GM18909 (cell line): ENCODE measurements around the gene PRKAR1B.

ENCODE experiments used
- ATAC-seq: cut with Tn5 transposase; IDR thresholded peaks from one replicate; pipeline ENCODE4 v1.9.1; 2021; ENCODE audit warnings: mild to moderate bottlenecking; ENCODE audit not compliant: unreplicated experiment, poor library complexity

Gene PRKAR1B

GRCh38 chr7:582081-582835 is 144.8 kb downstream of the PRKAR1B start:
- ATAC-seq: no peak

GRCh38 chr7:578386-578785 is 148.7 kb downstream of the PRKAR1B start:
- no peak for ATAC-seq

- no peak for ATAC-seq
These were observed 149.2 kb downstream of the PRKAR1B start for GRCh38 chr7:577741-578370.

GRCh38 chr7:577278-577665 is 149.8 kb downstream of the PRKAR1B start:
- ATAC-seq: no peak

- ATAC-seq: no peak
These were observed 150.4 kb downstream of the PRKAR1B start for GRCh38 chr7:576524-577277.

- ATAC-seq: no peak
These were observed 151.4 kb downstream of the PRKAR1B start for GRCh38 chr7:575425-576366.

- no peak for ATAC-seq
These were observed 152.3 kb downstream of the PRKAR1B start for GRCh38 chr7:574661-575395.

GRCh38 chr7:573933-574381 is 153.1 kb downstream of the PRKAR1B start:
- no peak for ATAC-seq

GRCh38 chr7:573269-573932 is 153.7 kb downstream of the PRKAR1B start:
- no peak for ATAC-seq

- ATAC-seq: no peak
These were observed 154.4 kb downstream of the PRKAR1B start for GRCh38 chr7:572416-573268.

GRCh38 chr7:571718-572415 is 155.2 kb downstream of the PRKAR1B start:
- no peak for ATAC-seq

GRCh38 chr7:571096-571717 is 155.9 kb downstream of the PRKAR1B start:
- no peak for ATAC-seq

GRCh38 chr7:570801-571070 is 156.3 kb downstream of the PRKAR1B start:
- no peak for ATAC-seq

- ATAC-seq: no peak
These were observed 156.9 kb downstream of the PRKAR1B start for GRCh38 chr7:569996-570800.

- ATAC-seq: no peak
These were observed 157.8 kb downstream of the PRKAR1B start for GRCh38 chr7:569071-569855.
